Measurements from ENCODE around the gene SLC17A5. TPM values are rescaled to one million over a fixed set of nuclear protein-coding genes. Genes with fewer than 3 reads are reported as not detected.

SLC17A5 gene
- polyA plus RNA-seq, 1 donor = 72.9 TPM

DNA sequence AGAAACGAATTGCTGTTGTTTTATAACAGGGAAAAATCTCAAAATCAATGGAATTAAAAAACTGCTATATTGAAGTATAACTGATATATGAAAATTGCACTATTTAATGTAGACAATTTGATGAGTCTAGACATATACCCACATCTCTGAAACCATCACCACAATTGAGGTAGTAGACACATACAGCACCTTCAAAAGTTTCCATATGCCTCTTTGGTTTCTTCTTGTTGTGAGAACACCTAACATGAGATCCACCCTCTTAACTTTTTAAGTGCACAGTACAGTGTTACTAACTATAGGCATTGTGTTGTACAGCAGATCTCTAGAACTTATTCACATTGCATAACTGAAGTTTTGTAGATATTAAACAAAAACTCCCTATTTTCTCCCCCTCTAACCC, 14.0 kb upstream of the SLC17A5 start:
- H3K4me3 ChIP-seq (ENCODE audit: low read length) = no peak overlapping the region
- no peaks in the 10 kb centered on the region for H3K27me3 ChIP-seq (ENCODE audit: control insufficient read depth, insufficient read depth, low read length)
- no peak overlapping the region for H3K27ac ChIP-seq (ENCODE audit: low read length)
- peaks cover 18% of the 10 kb centered on the region for H3K4me1 ChIP-seq (ENCODE audit: control insufficient read depth, insufficient read depth, low read length)
- no CpG with 5 or more reads among the region's 1 CpG for WGBS (ENCODE audit: insufficient coverage, low lambda C conversion rate)
- H3K36me3 ChIP-seq (ENCODE audit: control insufficient read depth, insufficient read depth, low read length) = no peaks in the 10 kb centered on the region
- no peak for DNase-seq
- no peaks in the 10 kb centered on the region for H3K9me3 ChIP-seq (ENCODE audit: control insufficient read depth, low read depth, low read length)

GRCh38 chr6:73666393-73666792, 12.6 kb upstream of the SLC17A5 start:
- Histone ChIP-seq H3K9me3 (ENCODE audit: control insufficient read depth, low read depth, low read length) (peaks cover under 1% of the 10 kb centered on the region), H3K4me3 (ENCODE audit: low read length) (no peak overlapping the region), H3K27ac (ENCODE audit: low read length) (peak overlapping the region; percentile 73), H3K36me3 (ENCODE audit: control insufficient read depth, insufficient read depth, low read length) (no peaks in the 10 kb centered on the region), H3K27me3 (ENCODE audit: control insufficient read depth, insufficient read depth, low read length) (no peaks in the 10 kb centered on the region), H3K4me1 (ENCODE audit: control insufficient read depth, insufficient read depth, low read length) (peaks cover 18% of the 10 kb centered on the region)
- DNase-seq = no peak
- no CpG with 5 or more reads among the region's 2 CpGs for WGBS (ENCODE audit: insufficient coverage, low lambda C conversion rate)

DNA sequence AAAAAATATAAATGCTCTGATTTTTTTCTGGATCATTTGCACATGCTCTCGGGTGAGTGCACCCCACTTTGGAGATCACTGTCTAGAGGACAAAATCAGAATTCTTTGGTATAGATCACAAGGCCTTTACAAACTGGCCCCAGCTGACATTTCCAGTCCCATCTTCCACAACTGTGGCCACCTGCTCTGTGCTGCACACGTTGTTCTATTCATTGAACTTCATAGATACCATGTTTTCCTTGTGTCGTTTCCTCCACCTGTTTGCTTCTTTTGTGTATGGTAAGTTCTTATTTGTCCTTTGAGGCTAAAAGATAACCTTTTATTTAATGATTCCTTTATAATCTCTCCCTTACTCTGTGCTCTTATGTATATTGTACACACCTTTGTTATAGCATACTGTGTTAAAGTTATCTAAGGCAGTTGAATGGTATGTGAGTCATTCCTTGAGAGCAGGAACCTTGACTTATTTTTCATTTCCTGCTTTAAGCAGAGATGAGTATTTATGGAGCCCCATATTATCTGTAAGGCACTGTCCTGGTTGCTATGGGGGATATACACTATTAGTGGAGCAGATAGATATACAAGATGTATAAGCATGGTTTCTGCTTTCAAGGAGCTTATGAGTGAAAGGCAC, 12.0 kb upstream of the SLC17A5 start:
- no CpG with 5 or more reads among the region's 3 CpGs for WGBS (ENCODE audit: insufficient coverage, low lambda C conversion rate)
- no peak overlapping the region for H3K4me3 ChIP-seq (ENCODE audit: low read length)
- peak overlapping the region; percentile 73 for H3K27ac ChIP-seq (ENCODE audit: low read length)
- H3K27me3 ChIP-seq (ENCODE audit: control insufficient read depth, insufficient read depth, low read length) = no peaks in the 10 kb centered on the region
- peaks cover 18% of the 10 kb centered on the region for H3K4me1 ChIP-seq (ENCODE audit: control insufficient read depth, insufficient read depth, low read length)
- H3K36me3 ChIP-seq (ENCODE audit: control insufficient read depth, insufficient read depth, low read length) = no peaks in the 10 kb centered on the region
- H3K9me3 ChIP-seq (ENCODE audit: control insufficient read depth, low read depth, low read length) = peaks cover 6% of the 10 kb centered on the region
- peak; percentile 42 to 81 for DNase-seq

DNA sequence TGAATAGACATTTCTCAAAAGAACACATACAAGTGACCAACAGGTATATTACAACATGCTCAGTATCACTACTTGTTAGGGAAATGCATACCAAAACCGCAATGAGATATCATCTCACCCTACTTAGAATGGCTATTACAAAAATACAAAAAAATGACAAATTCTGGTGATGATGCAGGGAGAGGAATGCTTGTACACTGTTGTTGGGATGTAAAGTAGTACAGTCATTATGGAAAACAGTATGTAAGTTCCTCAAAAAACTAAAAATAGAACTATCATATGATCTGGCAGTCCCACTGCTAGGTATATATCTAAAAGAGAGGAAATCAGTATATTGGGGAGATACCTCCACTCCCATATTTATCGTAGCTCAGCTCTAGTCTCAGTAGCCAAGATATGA, 10.9 kb upstream of the SLC17A5 start:
- Histone ChIP-seq H3K27ac (ENCODE audit: low read length) (peak overlapping the region; percentile 73), H3K4me3 (ENCODE audit: low read length) (no peak overlapping the region), H3K27me3 (ENCODE audit: control insufficient read depth, insufficient read depth, low read length) (no peaks in the 10 kb centered on the region), H3K9me3 (ENCODE audit: control insufficient read depth, low read depth, low read length) (peaks cover 7% of the 10 kb centered on the region), H3K36me3 (ENCODE audit: control insufficient read depth, insufficient read depth, low read length) (no peaks in the 10 kb centered on the region), H3K4me1 (ENCODE audit: control insufficient read depth, insufficient read depth, low read length) (peaks cover 18% of the 10 kb centered on the region)
- DNase-seq = no peak
- 100% methylated on average over 1 of the region's 2 CpGs for WGBS (ENCODE audit: insufficient coverage, low lambda C conversion rate)

DNA sequence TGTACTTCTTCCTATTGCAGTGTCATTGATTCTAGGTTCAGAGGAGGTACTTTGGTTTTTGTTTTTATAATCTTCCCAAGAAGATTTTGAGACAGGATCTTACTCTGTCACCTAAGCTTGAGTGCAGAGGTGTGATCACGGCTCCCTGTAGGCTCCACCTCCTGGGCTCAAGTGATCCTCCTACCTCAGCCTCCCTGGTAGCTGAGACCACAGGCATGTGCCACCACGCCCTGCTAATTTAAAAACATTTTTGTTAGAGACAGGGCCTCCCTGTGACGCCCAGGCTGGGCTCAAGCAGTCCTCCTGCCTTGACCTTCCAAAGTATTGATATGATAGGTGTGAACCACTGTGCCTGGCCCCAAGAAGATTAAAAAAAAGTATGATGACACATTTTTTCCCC, 3.4 kb upstream of the SLC17A5 start:
- Histone ChIP-seq H3K4me3 (ENCODE audit: low read length) (no peak overlapping the region), H3K4me1 (ENCODE audit: control insufficient read depth, insufficient read depth, low read length) (peaks cover 9% of the 10 kb centered on the region), H3K9me3 (ENCODE audit: control insufficient read depth, low read depth, low read length) (peaks cover 7% of the 10 kb centered on the region), H3K27me3 (ENCODE audit: control insufficient read depth, insufficient read depth, low read length) (no peaks in the 10 kb centered on the region), H3K36me3 (ENCODE audit: control insufficient read depth, insufficient read depth, low read length) (no peaks in the 10 kb centered on the region), H3K27ac (ENCODE audit: low read length) (no peak overlapping the region)
- DNase-seq = no peak
- no CpG with 5 or more reads among the region's 3 CpGs for WGBS (ENCODE audit: insufficient coverage, low lambda C conversion rate)

DNA sequence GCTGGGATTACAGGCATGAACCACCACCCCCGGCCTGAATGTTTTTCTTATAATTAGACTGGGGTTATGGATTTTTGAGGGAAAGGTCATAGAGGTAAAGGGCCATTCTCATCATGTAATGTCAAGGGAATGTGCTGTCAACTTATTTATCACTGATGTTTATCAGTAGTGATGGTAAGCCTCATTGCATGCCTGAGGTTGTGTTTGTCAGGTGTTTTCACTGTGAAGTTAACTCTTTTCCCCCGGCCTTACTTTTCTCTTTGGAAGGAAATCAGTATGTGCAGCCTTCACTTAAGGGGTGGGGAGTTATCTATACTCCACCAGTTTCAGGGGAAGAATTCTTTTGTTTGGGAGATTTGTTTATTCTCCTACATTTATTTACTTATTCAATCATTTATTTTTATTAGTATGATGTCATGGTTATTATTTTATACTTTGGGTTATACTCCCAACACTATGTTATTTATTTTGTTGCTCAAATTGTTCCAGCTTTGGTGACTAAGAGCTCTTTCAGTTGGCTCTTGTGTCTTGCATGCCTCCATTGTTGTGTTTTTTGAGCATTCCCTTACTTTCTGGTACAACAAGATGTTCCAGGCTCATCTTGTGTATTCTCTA, 2.8 kb upstream of the SLC17A5 start:
- H3K4me1 ChIP-seq (ENCODE audit: control insufficient read depth, insufficient read depth, low read length) = peaks cover 9% of the 10 kb centered on the region
- peaks cover 7% of the 10 kb centered on the region for H3K9me3 ChIP-seq (ENCODE audit: control insufficient read depth, low read depth, low read length)
- DNase-seq = no peak
- H3K4me3 ChIP-seq (ENCODE audit: low read length) = no peak overlapping the region
- no peaks in the 10 kb centered on the region for H3K27me3 ChIP-seq (ENCODE audit: control insufficient read depth, insufficient read depth, low read length)
- WGBS (ENCODE audit: insufficient coverage, low lambda C conversion rate) = no CpG with 5 or more reads among the region's 2 CpGs
- no peak overlapping the region for H3K27ac ChIP-seq (ENCODE audit: low read length)
- no peaks in the 10 kb centered on the region for H3K36me3 ChIP-seq (ENCODE audit: control insufficient read depth, insufficient read depth, low read length)

DNA sequence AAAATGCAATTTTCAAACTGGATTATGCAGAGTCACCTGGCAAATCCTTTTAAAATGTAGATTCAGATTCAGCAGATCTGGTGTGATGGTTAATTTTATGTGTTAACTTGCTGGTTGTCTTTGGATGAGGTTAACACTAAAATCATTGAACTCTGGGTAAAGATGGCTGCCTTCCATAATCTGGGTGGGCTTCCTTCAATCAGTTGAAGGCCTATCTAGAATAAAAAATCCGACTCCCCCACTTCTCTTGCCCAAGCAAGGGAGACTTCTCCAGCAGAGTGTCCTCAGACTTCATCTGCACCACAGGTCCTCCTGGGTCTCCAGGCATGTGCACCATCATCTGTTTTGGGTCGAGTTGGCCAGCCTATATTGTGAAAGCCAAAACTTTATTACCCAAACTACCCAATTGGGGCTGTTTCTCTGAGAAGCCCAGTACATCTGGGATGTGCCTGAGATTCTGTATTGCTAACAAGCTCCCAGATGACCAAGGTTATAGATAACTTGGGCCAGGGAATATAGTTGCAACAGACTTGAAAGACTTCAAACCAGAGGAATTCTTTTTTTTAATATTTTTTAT, 1.6 kb upstream of the SLC17A5 start:
- H3K36me3 ChIP-seq (ENCODE audit: control insufficient read depth, insufficient read depth, low read length) = no peaks in the 10 kb centered on the region
- WGBS (ENCODE audit: insufficient coverage, low lambda C conversion rate) = no CpG with 5 or more reads among the region's 2 CpGs
- no peaks in the 10 kb centered on the region for H3K27me3 ChIP-seq (ENCODE audit: control insufficient read depth, insufficient read depth, low read length)
- DNase-seq = no peak
- H3K4me3 ChIP-seq (ENCODE audit: low read length) = no peak overlapping the region
- peak overlapping the region; percentile 79 for H3K27ac ChIP-seq (ENCODE audit: low read length)
- H3K9me3 ChIP-seq (ENCODE audit: control insufficient read depth, low read depth, low read length) = no peaks in the 10 kb centered on the region
- peaks cover 9% of the 10 kb centered on the region for H3K4me1 ChIP-seq (ENCODE audit: control insufficient read depth, insufficient read depth, low read length)

- peak; percentile 41 to 78 for DNase-seq
- H3K27me3 ChIP-seq (ENCODE audit: control insufficient read depth, insufficient read depth, low read length) = no peaks in the 10 kb centered on the region
- H3K36me3 ChIP-seq (ENCODE audit: control insufficient read depth, insufficient read depth, low read length) = peaks cover 8% of the 10 kb centered on the region
- H3K4me3 ChIP-seq (ENCODE audit: low read length) = peak overlapping the region; percentile 86
- 8% methylated on average over 3 of the region's 32 CpGs for WGBS (ENCODE audit: insufficient coverage, low lambda C conversion rate)
- H3K27ac ChIP-seq (ENCODE audit: low read length) = peak overlapping the region; percentile 79
- no peaks in the 10 kb centered on the region for H3K9me3 ChIP-seq (ENCODE audit: control insufficient read depth, low read depth, low read length)
- H3K4me1 ChIP-seq (ENCODE audit: control insufficient read depth, insufficient read depth, low read length) = peaks cover 9% of the 10 kb centered on the region
Measured at GRCh38 chr6:73652637-73653570, 888 bp downstream of the SLC17A5 start.

DNA sequence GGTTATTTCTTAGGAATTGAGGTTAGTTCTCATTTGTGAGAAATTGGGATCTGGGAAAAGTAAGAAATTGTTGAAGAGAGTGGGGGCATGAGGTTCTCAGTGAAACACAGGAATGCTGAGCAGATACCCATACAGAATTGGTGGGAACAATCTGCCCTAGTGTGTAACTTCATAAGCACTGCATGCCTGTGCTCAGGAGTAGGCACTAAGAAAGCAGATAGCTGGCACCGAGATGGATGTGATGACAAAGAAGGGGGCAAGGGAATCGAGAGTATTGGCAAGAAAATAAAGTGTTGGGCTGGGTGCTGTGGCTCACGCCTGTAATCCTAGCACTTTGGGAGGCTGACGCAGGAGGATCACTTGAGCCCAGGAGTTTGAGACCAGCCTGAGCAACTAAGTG, 4.0 kb downstream of the SLC17A5 start:
- H3K9me3 ChIP-seq (ENCODE audit: control insufficient read depth, low read depth, low read length) = no peaks in the 10 kb centered on the region
- H3K27ac ChIP-seq (ENCODE audit: low read length) = no peak overlapping the region
- no peak for DNase-seq
- peaks cover 5% of the 10 kb centered on the region for H3K4me1 ChIP-seq (ENCODE audit: control insufficient read depth, insufficient read depth, low read length)
- H3K36me3 ChIP-seq (ENCODE audit: control insufficient read depth, insufficient read depth, low read length) = peaks cover 10% of the 10 kb centered on the region
- WGBS (ENCODE audit: insufficient coverage, low lambda C conversion rate) = no CpG with 5 or more reads among the region's 4 CpGs
- no peaks in the 10 kb centered on the region for H3K27me3 ChIP-seq (ENCODE audit: control insufficient read depth, insufficient read depth, low read length)
- no peak overlapping the region for H3K4me3 ChIP-seq (ENCODE audit: low read length)

DNA sequence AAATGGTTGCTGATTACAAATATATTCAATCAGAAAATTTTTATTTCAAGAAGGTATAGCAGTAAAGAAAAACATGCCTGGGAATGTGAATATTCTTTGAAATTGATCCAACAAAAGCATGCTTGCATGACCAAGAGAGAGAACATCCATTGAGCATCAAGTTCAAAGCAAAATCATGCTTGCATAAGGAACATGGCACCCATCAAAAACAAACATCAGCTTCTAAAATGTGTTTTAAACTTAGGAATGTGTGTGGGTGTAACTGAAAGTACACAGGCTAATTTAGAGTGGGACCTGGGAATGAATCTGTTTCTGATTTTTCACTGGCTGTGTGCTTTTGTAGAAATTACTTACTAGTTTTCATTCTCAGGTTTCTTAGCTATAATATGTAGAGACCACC, 5.6 kb downstream of the SLC17A5 start:
- H3K36me3 ChIP-seq (ENCODE audit: control insufficient read depth, insufficient read depth, low read length) = peaks cover 10% of the 10 kb centered on the region
- H3K4me3 ChIP-seq (ENCODE audit: low read length) = no peak overlapping the region
- no peak for DNase-seq
- no peak overlapping the region for H3K27ac ChIP-seq (ENCODE audit: low read length)
- H3K4me1 ChIP-seq (ENCODE audit: control insufficient read depth, insufficient read depth, low read length) = peaks cover 5% of the 10 kb centered on the region
- H3K9me3 ChIP-seq (ENCODE audit: control insufficient read depth, low read depth, low read length) = no peaks in the 10 kb centered on the region
- no peaks in the 10 kb centered on the region for H3K27me3 ChIP-seq (ENCODE audit: control insufficient read depth, insufficient read depth, low read length)
